8988T (cell line): ENCODE data around the gene NARS2.

Source experiments
- DNase-seq: peaks from one replicate; pipeline ENCODE4 v3.0.0; 2011

NARS2 gene

DNA sequence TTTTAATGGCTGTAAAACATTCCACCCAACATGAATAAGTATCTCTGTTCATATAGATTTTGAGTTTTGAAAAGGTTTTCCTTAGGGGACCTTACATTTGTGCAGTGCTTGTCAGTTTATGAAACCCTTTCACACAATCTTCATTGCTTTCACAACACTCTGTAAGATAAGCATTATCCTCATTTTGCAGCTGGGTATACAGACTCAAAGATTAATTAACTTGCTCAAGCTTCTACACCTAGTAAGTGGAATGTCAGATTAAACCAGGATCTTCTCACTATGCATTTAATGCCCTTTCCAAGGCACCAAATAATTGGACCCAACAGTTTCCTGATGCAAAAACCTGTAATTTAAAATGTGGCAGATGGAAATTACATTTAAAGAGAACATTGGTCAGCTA, 145.5 kb downstream of the NARS2 start:
- no peak for DNase-seq

DNA sequence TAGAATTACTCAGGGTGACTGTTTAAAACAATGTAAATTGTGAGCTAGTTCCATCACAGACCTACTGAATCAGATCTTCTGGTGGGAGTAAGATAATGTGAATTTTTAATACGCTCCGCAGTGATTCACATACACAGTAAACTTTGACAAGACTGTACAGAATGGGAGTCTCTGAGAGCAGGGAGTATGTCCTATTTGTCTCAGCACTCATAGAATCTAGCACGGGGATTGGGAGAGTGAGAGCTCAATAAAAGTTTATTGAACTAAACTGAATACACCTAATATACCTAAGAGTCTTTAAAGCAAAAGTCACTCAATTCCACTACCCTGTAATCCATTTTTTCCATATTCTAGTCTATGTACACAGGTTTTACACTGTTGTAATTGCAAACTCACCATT, 145.9 kb downstream of the NARS2 start:
- no peak for DNase-seq

DNA sequence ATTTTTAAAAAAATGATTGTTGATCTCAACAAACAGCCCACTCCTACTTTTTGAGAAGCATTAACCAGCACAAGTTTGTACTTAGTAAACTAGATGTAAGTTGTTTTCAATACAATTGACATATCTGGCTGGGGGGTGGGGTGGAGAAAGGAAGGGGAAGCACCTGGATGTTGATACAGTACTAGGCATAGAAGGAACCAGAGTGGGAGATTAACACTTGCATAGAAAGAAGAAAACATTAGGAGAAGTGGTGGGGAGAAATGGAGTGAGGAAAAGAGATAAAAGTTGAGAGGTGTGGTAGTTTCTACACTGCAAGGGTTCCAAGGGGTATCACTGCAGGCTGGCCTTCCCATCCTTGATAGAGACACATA, 146.4 kb downstream of the NARS2 start:
- DNase-seq = no peak

DNA sequence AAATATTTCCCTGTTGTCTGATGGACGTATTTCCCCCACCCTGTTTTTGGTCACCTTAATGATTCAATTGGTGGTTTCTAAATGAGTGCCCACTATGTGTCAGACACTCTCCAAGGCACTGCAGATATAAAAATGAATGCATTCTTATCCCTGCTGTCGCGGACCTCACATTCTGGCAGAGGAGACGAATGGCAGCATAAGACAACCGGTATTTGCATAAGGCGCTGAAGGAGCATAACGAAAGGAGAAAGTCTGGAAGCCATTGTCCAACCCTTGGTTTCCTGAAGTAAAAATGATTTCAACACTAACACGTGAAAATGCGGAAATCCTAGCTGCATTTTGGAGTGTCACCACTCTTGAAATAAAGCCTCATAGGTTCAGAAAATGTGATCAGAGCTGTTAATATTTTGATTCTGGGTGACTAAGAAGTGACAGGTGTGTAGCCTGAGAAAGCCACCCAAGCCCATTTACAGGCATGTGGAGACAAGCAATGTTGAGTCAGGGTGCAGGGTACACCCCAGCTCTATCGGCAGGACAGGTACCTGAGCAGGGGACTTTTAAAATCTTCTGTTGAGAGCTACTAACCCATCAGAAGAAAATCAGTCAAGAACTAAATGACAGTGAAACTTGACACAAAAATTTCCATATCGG, 146.9 kb downstream of the NARS2 start:
- no peak for DNase-seq

DNA sequence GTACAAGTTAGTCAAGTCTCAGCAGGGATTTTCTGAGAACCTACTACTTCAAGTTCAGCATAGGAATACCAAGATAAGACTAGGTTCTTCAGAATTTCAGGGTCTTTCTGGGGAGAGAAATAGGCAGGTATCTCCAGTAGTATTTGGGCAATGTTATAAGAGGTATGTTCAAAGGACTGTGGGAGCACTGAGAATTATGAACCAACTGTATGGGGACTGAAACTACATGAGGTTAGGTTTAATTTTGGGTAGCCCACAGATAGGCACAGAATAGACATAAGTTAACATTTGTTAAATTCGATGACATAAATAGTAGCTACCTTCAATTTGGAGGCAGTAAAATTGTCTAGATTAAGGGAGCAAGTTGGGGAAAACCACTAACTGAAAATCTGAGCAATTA, 147.8 kb downstream of the NARS2 start:
- no peak for DNase-seq

DNA sequence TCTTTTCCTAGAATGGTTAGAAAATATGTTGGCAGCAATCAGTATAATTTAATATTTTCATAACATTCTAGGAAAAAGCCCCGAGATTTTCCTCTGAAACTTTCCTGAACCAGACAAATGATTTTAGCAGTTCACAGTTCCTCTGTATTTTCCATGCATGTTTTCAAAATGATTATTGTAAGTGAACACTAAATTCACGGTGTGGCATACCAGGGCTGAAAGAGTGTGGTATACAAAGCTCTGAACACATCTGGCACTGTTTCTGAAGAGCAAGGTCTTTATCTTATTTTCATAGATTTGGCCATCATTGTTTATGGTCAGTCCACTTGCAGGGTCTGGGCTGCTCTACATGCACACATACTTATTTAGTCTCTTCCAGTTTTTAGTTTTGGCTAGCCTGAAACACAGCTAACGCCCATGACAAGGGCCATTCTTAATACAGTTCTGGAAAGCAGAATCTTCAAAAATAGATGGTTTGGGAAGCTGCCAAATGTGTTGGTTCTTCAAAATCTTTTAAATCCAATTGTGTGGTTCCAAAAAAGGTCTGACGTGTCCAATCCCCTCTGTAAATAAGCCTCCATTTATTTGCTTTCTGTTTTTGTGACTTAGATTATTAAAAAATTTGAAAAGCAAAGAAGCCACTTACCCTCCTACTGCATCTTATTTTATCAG, 149.1 kb downstream of the NARS2 start:
- DNase-seq = no peak

DNA sequence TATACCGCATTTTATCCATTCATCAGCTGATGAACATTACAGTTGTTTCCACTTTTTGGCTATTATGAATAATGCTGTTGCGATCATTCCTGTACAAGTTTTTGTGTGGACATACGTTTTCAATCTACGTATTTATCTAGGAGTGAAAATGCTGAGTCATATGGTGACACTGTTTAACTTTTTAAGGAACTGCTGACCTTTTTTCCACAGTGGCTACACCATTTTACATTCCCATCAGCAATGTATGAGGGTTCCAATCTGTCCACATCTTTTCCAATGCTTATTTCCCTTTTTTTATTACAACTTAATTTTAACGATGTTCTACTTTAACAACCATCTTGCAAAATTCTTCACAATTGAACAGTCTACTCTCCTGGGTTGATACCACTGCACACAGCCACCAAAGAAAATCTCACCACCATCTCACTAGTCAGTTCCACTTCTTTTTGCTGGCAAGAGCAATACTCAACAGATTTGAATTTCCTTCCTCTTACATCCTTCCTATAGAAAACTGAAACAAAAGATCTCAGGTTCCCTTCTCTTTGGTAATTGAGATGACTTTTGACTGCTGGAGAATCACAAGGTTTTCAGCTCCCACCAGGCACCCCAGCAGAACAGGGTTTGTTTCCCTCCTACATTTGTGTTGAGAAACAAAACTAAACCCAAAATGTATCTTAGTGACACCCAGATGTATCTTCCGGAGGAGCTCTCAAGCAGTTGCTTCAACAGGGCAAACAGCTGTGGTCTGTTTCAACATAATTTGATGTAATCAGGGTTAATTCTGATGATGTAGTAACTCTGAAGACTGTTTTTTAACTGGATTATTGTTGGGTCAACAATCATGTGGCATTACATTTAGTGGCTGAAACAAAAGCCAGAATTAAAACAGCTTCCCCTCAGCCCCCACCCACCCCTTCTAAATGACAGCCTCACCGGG, 150.1 kb downstream of the NARS2 start:
- no peak for DNase-seq

DNA sequence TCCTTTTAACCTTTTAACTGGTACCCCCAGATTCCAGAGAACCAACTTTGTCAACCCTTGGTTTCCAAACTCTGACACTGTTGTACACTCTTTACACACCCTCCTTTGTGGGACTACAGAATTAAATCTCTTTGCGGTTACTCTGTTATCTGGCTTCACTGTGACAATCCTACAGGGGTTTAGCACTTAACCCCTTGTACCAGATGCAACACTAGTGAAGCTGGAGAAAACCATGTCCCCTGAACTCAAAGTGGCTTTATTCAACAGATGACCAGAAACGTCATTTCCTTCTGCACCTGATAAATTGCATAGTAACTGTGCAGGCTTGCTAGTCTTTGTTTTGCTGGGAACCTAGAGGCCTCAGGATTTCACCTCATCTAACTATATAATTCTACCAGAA, 151.4 kb downstream of the NARS2 start:
- no peak for DNase-seq

DNA sequence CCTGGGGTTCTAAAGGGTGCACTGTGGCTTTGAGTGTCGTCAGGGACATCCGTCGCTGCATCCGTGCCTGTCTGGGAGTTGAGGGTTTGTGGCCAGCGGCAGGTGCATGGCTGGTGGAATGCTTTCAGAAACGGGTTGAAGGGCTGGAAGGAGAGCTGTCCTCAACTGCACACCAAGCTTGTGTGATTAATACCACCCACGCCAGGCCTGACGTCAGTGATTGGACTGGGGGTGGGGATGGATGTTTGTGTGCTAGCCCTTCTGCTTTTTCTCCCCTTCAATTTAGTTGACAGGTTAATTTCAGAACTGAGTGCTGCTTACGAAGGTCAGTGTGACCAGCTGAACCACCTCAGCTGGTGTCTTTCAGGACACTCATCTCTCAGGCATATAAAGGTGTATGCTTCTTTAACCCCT, 153.9 kb downstream of the NARS2 start:
- no peak for DNase-seq

DNA sequence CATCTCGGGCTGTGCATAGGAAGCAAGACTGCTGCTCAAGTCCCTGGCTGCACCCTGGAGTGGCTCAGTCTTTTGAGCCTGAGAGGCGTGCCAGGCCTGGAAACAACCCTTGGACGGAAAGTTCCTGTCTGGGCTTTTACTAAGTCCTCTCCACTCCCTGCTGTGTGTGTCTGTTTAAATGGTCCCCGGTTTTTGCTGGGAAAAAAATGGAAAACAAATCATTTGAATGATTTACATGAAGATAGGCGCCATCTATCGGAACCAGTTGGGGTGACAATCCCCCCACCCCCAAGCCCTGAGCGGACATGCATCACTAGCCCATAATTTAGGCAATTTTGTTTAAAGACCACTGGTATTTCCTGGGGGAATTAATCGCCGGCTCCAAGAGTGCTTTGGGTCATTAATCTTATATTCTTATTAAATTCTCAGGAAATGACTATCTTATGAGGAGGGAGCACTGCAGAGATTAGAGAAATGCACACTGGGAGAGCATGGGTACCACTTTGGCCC, 154.4 kb downstream of the NARS2 start:
- DNase-seq = peak; percentile 63

DNA sequence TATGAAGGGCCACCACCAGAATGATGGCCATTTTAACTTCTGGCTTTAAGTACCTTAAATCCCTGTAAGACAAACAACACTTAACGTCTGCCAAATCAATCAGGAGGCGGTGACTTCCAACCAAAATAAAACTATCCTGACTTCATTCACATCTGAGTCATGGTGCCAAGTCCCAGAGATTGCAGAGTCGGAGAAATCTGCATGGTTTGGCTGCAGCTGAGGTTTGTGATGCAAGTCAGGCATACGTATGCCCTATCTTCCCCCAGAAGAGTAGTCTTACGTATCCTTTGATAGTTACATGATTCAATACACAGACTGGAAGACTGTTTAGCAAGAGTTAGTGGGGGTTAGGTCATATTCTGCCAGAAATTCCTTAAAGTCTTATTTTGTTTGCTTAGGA, 155.3 kb downstream of the NARS2 start:
- DNase-seq = no peak

DNA sequence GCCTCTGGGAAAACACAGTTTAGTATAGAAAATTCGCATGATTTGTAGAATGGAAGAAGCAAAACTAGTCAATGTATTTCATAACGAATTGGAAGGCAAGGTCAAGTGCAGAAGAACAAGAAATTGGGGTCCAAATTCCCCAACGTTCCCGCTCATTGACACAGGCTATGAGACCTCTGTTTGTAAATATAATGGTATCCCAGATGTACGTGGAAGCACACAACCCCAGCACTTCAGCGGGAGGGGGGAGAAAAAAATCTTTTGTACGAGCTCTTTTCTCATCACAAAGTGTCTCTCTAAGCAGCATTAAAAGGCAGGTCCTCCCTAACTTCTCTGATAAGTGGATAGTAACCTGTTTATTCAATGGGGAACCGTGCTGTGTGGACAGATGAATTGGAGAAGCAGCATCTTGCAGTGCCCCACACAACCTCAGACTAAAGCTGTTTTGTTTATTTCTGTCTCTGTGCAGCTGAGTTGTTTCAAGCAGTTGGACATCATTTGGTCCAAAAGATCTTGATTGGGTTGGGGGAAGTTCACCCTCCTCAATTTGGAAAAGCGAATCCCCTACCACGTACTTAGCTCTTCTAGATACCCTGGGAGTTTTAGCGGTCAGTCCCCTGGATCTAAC, 156.0 kb downstream of the NARS2 start:
- no peak for DNase-seq

DNA sequence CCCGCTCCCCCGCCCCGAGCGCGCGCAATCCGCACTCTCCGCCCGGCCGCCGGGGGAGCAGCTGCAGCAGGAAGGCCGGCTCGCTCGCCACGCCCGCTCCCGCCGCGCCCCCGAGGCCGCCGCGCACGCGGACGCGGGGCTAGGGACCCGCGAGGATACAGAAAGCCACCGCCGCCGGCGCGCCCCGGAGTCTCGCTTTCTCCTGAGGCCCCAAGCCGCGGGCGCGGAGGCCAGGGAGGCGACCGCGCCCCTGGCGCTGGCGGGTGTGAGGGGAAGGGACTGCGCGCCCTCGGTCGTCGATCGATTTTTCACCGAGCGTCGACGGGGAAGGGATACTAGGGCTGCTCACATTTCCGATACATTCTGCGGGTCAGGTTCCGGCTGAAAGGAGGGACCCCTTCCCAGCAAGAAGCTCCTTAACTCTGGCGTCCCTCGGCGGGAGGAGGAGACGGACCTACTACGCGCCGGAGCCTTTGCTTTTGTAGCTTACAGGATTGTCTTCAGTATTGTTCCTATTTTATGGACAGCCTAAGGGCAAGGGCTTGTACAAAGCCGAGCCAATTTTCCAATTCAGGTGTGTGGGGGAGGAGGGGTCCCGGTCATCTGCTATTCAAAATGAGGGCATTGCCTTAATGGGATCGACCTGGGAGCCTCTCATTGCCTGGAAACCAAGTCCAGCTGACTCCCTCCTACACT, 156.6 kb downstream of the NARS2 start:
- DNase-seq = peak; percentile 82

DNA sequence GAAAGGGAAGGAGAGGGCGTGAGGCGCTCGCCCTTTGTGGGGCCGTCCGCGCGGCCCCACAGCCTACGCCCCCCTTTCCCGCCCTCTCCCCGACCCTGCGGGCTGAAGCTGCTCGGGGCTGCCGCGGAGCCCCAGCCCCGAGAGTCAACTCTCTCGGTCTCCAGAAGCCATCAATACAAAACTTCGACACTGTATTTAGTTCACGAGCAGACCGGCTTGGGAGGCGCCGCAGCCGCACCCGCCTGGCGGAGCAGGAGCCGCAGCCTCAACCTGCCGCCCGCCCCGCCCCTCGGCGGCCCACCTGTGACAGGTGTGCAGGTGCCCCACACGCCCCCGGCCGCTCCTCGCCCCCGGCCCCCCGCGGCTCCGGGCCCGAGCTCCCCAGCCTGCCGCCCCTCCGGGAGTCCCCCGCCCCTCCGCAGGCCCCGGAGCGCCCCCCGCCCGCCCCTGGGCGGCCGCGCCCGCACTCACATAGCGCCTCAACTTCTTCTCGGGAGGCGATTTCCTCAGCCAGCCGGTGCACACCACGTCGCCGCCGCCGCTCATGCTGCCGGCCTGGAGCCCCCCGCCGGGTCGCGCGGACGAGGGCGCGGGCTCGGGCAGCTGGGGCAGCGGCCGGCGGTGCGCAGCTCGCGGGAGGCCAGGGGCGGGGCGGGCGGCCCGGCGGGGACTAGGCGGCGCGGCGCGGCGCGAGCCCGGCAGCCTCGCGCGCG, 157.3 kb downstream of the NARS2 start, which contains the start of gene GAB2:
GAB2 (minus strand) TSS at position 646 of the 713 bp plus-strand sequence; CDS start at position 546, 100 bp downstream.
- DNase-seq = no peak

DNA sequence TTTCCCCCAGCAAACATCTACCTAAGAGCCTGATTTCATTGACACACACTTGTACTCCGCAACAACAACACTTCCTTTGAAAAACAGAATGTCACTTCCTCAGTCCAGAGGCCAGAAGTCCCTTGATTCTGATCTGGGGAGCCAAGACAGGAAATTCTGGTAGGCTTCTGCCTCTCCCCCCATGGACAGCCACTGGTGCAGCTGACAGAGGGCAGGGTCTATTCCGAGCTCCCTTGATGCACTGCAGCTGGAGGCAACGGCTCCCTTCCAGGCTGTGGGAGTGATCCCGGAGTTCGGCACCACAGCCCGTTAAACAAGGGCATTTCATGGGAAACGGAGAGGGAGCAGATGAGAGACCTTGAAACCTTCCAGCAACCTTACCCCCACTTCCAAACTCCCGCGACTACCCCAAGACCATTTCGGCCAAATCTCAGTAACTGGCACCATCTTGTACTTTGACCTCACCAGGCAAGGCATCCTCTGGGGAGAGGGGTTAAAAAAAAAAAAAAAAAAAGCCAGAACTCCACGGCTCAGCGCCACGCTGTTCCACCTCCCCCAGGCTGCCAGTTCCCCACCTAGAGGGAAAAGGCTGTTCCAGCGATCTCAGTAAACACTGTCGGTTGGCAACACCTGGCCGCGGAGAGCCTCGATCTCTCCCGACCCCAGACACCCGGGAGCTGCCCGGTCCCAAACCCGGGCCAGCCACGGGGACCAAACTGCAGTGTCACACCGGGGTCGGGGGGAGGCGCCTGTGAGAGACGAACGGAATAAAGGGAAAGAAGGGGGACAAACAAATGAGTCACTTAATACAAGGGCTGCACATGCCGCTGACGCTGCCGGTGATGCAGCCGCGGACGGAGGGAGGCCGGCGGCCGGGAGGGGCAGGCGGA, 158.1 kb downstream of the NARS2 start:
- DNase-seq = peak; percentile 74

DNA sequence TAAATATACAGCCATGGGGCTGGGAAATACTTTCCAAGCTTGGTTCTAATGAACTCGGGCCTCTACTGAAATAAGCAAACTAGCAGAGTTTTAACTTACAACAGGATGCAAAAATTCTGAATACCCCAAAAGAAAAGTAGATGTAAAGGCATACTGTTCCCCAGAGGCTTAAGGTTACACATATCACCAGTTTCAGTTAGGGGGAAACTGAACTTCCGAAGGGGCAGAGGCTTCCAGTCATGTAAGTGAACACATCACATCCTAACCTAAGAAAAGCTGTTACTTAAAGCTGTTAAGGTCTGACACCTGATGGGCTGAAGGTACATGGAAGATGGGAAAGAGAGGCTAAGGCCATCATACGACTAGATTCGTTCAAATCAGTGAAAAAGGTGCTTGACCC, 159.3 kb downstream of the NARS2 start:
- no peak for DNase-seq

DNA sequence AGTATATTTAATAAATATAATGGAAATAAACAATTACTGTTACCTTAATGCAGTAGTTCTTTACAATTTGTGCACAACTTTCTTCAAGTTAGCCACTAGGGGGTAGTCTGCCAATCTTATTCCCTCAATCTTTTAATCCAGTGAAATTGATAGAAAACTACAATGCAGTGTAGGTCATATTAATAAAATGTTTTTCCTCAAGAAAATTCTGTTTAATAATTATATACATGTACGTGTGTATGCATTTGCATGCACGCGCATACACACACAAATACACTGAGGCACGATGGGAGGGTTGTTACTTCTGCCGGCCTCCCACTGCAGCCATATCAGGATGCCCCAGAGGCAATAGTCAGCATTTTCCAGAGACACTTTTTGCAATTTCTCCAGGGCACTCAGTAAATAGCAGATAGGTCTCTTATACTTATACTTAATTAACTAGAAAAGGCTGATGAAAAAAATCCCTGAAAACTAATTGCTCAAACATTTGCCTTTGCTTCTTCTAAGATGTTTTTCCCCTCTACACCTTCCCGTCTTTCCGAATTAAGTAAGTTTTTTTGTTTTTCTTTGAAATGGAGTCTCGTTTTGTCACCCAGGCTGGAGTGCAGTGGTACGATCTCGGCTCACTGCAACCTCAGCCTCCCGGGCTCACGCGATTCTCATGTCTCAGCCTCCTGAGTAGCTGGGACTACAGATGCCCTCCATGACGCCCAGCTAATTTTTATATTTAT, 160.2 kb downstream of the NARS2 start:
- DNase-seq = peak; percentile 26

DNA sequence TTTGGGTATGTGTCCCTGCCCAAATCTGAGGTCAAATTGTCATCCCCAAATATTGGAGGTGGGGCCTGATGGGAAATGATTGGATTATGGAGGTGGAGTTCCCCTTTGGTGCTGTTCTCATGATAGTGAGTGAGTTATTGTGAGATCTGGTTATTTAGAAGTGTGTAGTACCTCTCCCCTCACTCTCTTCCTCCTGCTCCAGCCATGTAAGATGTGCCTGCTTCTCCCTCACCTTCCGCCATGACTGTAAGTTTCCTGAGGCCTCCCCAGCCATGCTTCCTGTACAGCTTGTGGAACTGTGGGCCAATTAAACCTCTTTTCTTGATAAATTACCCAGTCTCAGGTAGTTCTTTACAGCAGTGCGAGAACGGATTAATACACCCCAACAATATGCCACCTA, 166.0 kb downstream of the NARS2 start:
- DNase-seq = no peak

DNA sequence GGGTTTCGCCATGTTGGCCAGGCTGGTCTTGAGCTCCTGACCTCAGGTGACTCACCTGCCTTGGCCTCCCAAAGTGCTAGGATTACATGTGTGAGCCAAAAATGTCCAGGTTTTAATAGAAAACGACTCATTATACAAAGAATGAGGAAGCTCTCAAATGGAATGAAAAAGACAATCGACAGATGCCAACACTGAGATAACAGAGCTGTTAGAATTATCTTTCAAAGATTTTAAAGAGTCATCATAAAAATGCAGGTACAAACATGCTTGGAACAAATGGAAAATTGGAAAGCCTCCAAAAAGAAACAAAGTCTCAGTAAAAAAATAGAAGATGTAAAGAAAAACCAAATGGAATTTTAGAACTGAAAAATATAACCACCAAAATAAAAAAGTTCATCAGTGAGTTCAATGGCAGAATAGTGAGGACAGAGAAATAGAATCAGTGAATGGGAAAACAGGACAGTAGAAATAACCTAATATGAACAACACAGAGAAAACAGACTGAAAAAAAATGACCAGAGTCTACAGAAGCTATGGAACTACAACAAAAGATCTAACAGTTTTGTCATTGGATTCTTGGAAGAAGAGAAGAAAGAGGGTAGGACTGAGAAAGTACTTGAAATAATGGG, 168.0 kb downstream of the NARS2 start:
- DNase-seq = no peak
